ENCODE results near the gene CRIM1. TPM values are rescaled to one million over a fixed set of nuclear protein-coding genes. Genes with fewer than 3 reads are reported as not detected.

CRIM1 gene
- total RNA-seq, 1 donor from 2014 or later, result 103 TPM

- DNase-seq (ENCODE audit: low read depth), result no peak
- H3K36me3 ChIP-seq (ENCODE audit: control insufficient read depth, insufficient read depth, low read length), result no peaks in the 10 kb centered on the region
- no peaks in the 10 kb centered on the region for H3K27me3 ChIP-seq (ENCODE audit: control insufficient read depth, insufficient read depth, low read length)
- TF ChIP-seq CTCF (IDR thresholded peaks at IDR 0.05; ENCODE audit: insufficient read depth, low read length, poor library complexity, severe bottlenecking), result no peak
- no peak overlapping the region for H3K4me3 ChIP-seq (ENCODE audit: low read depth, low read length)
Measured at GRCh38 chr2:36433311-36434217, 78.0 kb downstream of the CRIM1 start.

GRCh38 chr2:36438449-36438977 lies 82.9 kb downstream of the CRIM1 start:
- peak; percentile 89 for DNase-seq (ENCODE audit: low read depth)

GRCh38 chr2:36439084-36439483 lies 83.5 kb downstream of the CRIM1 start:
- TF ChIP-seq CTCF (IDR thresholded peaks at IDR 0.05; ENCODE audit: insufficient read depth, low read length, poor library complexity, severe bottlenecking), result no peak
- H3K4me3 ChIP-seq (ENCODE audit: low read depth, low read length), result no peak overlapping the region
- DNase-seq (ENCODE audit: low read depth), result no peak
- peaks cover 4% of the 10 kb centered on the region for H3K36me3 ChIP-seq (ENCODE audit: control insufficient read depth, insufficient read depth, low read length)
- no peaks in the 10 kb centered on the region for H3K27me3 ChIP-seq (ENCODE audit: control insufficient read depth, insufficient read depth, low read length)

More at GRCh38 chr2:36438449-36438977, 82.9 kb downstream of the CRIM1 start:
- no peak for TF ChIP-seq CTCF (IDR thresholded peaks at IDR 0.05; ENCODE audit: insufficient read depth, low read length, poor library complexity, severe bottlenecking)
- peaks cover 4% of the 10 kb centered on the region for H3K36me3 ChIP-seq (ENCODE audit: control insufficient read depth, insufficient read depth, low read length)
- no peak overlapping the region for H3K4me3 ChIP-seq (ENCODE audit: low read depth, low read length)
- H3K27me3 ChIP-seq (ENCODE audit: control insufficient read depth, insufficient read depth, low read length), result no peaks in the 10 kb centered on the region

GRCh38 chr2:36441065-36441625 lies 85.6 kb downstream of the CRIM1 start:
- TF ChIP-seq CTCF (IDR thresholded peaks at IDR 0.05; ENCODE audit: insufficient read depth, low read length, poor library complexity, severe bottlenecking), result no peak
- Histone ChIP-seq H3K36me3 (ENCODE audit: control insufficient read depth, insufficient read depth, low read length) (peaks cover 4% of the 10 kb centered on the region), H3K27me3 (ENCODE audit: control insufficient read depth, insufficient read depth, low read length) (no peaks in the 10 kb centered on the region), H3K4me3 (ENCODE audit: low read depth, low read length) (no peak overlapping the region)
- no peak for DNase-seq (ENCODE audit: low read depth)

GRCh38 chr2:36441816-36442215 lies 86.2 kb downstream of the CRIM1 start:
- H3K36me3 ChIP-seq (ENCODE audit: control insufficient read depth, insufficient read depth, low read length), result peaks cover 4% of the 10 kb centered on the region
- H3K4me3 ChIP-seq (ENCODE audit: low read depth, low read length), result no peak overlapping the region
- TF ChIP-seq CTCF (IDR thresholded peaks at IDR 0.05; ENCODE audit: insufficient read depth, low read length, poor library complexity, severe bottlenecking), result no peak
- H3K27me3 ChIP-seq (ENCODE audit: control insufficient read depth, insufficient read depth, low read length), result no peaks in the 10 kb centered on the region
- no peak for DNase-seq (ENCODE audit: low read depth)
